Ishikawa (cell line): Measurements from ENCODE around the gene RAD51B.

Source experiments
- CEBPB ChIP-seq: IDR thresholded peaks from 2 replicates; pipeline ENCODE4 v1.6.1; 2012
- YY1 ChIP-seq: IDR thresholded peaks from 2 replicates; pipeline ENCODE4 v1.6.1; 2012; ENCODE audit warnings: low read depth

DNA sequence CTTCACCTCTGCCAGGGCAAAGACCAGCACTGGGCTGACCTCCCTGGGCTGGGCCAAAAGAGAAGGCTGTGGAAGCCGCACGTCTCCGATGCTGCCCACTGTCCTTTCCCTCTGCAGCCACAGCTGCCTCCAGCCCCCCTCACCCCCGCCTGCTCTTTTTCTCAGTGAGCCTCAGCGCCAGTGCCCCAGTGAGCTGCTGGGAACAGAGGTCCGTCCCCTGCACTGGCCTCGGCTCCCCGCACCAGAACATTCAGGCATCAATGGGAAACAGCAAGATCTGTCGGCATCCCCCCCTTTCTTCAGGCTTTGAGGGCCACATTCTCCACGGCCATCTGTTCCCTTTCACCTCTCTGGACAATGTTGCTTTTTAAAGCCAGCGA lies 575.2 kb downstream of the RAD51B start:
- TF ChIP-seq CEBPB = no peak
- no peak for TF ChIP-seq YY1
